MM.1S (cell line): ENCODE results near the gene SNX21.
"Not testable (repeated sequence)": the region's sequence is repeated elsewhere in the genome, so short reads cannot be mapped to it uniquely, and the experiment has no call there.

Experiments used
- DNase-seq: peaks from one replicate; pipeline ENCODE4 v3.0.0-alpha.2; 2015
- H2AFZ ChIP-seq: fragments of 300-600 bp; sonication (generic); 2 replicates; pipeline ENCODE4 v1.6.0; 2016; ENCODE audit warnings: antibody characterized with exemption, low read length
- H3F3A ChIP-seq: fragments of 300-600 bp; sonication (generic); 2 replicates; pipeline ENCODE4 v1.6.1; 2016; ENCODE audit warnings: mild to moderate bottlenecking, antibody characterized with exemption, low read length, moderate library complexity, mixed read lengths; ENCODE audit not compliant: insufficient read depth
- H3K27ac ChIP-seq: fragments of 300-600 bp; sonication (generic); 2 replicates; pipeline ENCODE4 v1.5.1; 2016; ENCODE audit warnings: mild to moderate bottlenecking, low read length
- H3K27me3 ChIP-seq: fragments of 300-600 bp; sonication (generic); replicated peaks from 2 replicates; pipeline ENCODE4 v1.6.0; 2016; ENCODE audit warnings: low read length; ENCODE audit not compliant: insufficient read depth
- H3K36me3 ChIP-seq: fragments of 300-600 bp; sonication (generic); replicated peaks from 2 replicates; pipeline ENCODE4 v1.6.1; 2016; ENCODE audit warnings: mild to moderate bottlenecking, low read length, mixed read lengths; ENCODE audit not compliant: insufficient read depth
- H3K4me1 ChIP-seq: fragments of 300-600 bp; sonication (generic); 2 replicates; pipeline ENCODE4 v1.6.1; 2016; ENCODE audit warnings: low read length, mixed read lengths
- H3K4me2 ChIP-seq: fragments of 300-600 bp; sonication (generic); 2 replicates; pipeline ENCODE4 v1.6.0; 2016; ENCODE audit warnings: low read depth, low read length
- H3K4me3 ChIP-seq: fragments of 300-600 bp; sonication (generic); 2 replicates; pipeline ENCODE4 v1.5.1; 2016; ENCODE audit warnings: low read length, mixed read lengths
- H3K79me2 ChIP-seq: fragments of 300-600 bp; sonication (generic); 2 replicates; pipeline ENCODE4 v1.6.1; 2016; ENCODE audit warnings: mixed run types, low read length, mixed read lengths
- H3K9ac ChIP-seq: fragments of 300-600 bp; sonication (generic); 2 replicates; pipeline ENCODE4 v1.6.1; 2016; ENCODE audit warnings: low read length, mixed read lengths
- H3K9me2 ChIP-seq: fragments of 300-600 bp; sonication (generic); replicated peaks from 2 replicates; pipeline ENCODE4 v1.6.1; 2016; ENCODE audit warnings: mild to moderate bottlenecking, low read length, mixed read lengths; ENCODE audit not compliant: insufficient read depth
- H3K9me3 ChIP-seq: fragments of 300-600 bp; sonication (generic); replicated peaks from 2 replicates; pipeline ENCODE4 v1.6.1; 2016; ENCODE audit warnings: mild to moderate bottlenecking, low read length, mixed read lengths; ENCODE audit not compliant: insufficient read depth
- H4K20me1 ChIP-seq: fragments of 300-600 bp; sonication (generic); 2 replicates; pipeline ENCODE4 v1.6.1; 2016; ENCODE audit warnings: mild to moderate bottlenecking, low read length, moderate library complexity, mixed read lengths; ENCODE audit not compliant: insufficient read depth
- EZH2 ChIP-seq: fragments of 300-600 bp; sonication (generic); optimal IDR thresholded peaks from 2 replicates; pipeline ENCODE3; 2017; ENCODE audit warnings: low read depth, mild to moderate bottlenecking, antibody characterized with exemption, low read length, mixed read lengths
- EZH2phosphoT487 ChIP-seq: fragments of 300-600 bp; sonication (generic); IDR thresholded peaks from 2 replicates; pipeline ENCODE4 v1.6.1; 2018; ENCODE audit warnings: antibody characterized with exemption, low read length
- TF ChIP-seq, protein P1 (sequence below): fragments of 300-600 bp; sonication (generic); IDR thresholded peaks from 2 replicates; pipeline ENCODE4 v1.5.1; 2016; ENCODE audit warnings: antibody characterized with exemption, low read length, mixed read lengths

SNX21 gene

GRCh38 chr20:45873409-45874103 lies 40.0 kb downstream of the SNX21 start:
- Histone ChIP-seq H3F3A (no peaks in the 10 kb centered on the region), H3K9ac (no peak overlapping the region), H2AFZ (no peak overlapping the region), H3K9me3 (no peaks in the 10 kb centered on the region), H3K36me3 (no peaks in the 10 kb centered on the region), H4K20me1 (no peaks in the 10 kb centered on the region), H3K9me2 (no peaks in the 10 kb centered on the region), H3K4me2 (no peak overlapping the region), H3K4me3 (no peak overlapping the region), H3K27ac (no peak overlapping the region), H3K4me1 (no peaks in the 10 kb centered on the region), H3K79me2 (no peaks in the 10 kb centered on the region), H3K27me3 (no peaks in the 10 kb centered on the region)
- TF ChIP-seq EZH2phosphoT487 = no peak
- TF ChIP-seq, protein P1, sequence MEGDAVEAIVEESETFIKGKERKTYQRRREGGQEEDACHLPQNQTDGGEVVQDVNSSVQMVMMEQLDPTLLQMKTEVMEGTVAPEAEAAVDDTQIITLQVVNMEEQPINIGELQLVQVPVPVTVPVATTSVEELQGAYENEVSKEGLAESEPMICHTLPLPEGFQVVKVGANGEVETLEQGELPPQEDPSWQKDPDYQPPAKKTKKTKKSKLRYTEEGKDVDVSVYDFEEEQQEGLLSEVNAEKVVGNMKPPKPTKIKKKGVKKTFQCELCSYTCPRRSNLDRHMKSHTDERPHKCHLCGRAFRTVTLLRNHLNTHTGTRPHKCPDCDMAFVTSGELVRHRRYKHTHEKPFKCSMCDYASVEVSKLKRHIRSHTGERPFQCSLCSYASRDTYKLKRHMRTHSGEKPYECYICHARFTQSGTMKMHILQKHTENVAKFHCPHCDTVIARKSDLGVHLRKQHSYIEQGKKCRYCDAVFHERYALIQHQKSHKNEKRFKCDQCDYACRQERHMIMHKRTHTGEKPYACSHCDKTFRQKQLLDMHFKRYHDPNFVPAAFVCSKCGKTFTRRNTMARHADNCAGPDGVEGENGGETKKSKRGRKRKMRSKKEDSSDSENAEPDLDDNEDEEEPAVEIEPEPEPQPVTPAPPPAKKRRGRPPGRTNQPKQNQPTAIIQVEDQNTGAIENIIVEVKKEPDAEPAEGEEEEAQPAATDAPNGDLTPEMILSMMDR = no peak
- TF ChIP-seq EZH2 = no peak
- no peak for DNase-seq

DNA sequence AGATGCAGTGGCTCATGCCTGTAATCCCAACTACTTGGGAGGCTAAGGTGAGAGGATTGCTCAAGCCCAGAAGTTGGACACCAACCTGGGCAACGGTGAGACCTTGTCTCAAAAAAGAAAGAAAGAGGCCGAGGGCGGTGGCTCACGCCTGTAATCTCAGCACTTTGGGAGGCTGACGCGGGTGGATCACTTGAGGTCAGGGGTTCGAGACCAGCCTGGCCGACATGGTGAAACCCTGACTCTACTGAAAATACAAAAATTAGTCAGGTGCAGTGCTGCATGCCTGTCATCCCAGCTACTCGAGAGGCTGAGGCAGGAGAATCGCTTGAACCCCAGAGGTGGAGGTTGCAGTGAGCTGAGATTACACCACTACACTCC lies 40.5 kb downstream of the SNX21 start:
- not testable (repeated sequence) for H3K79me2 ChIP-seq, H3K36me3 ChIP-seq, H3K9me3 ChIP-seq, H3K4me2 ChIP-seq, H3K9me2 ChIP-seq, H3F3A ChIP-seq, H3K4me3 ChIP-seq, H4K20me1 ChIP-seq, H3K27ac ChIP-seq, H3K9ac ChIP-seq, DNase-seq, H3K4me1 ChIP-seq, H3K27me3 ChIP-seq, H2AFZ ChIP-seq

DNA sequence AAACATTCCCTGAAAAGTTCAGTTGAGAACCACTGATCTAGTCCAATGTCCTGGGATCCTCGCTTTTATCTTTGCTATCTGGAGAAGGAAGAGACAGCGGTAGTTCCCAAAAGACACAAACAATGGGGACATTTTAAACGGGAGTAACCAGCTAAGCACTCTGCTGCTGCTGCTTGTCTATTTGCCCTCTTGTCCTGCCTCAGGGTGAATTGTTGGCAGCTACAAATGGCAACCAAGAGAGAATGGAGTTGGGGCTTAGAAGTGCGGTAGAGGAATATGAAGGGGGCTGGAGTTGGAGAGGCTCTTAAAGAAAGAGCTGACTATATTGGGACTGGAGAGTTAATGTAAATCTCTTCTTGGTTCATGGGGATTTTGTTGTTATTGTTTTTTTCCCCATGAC lies 41.0 kb downstream of the SNX21 start:
- TF ChIP-seq, protein P1 = no peak
- no peak for TF ChIP-seq EZH2
- TF ChIP-seq EZH2phosphoT487 = no peak
- no peaks in the 10 kb centered on the region for H3K79me2 ChIP-seq
- H3K27me3 ChIP-seq = no peaks in the 10 kb centered on the region
- H3K36me3 ChIP-seq = no peaks in the 10 kb centered on the region
- H3F3A ChIP-seq = no peaks in the 10 kb centered on the region
- no peak overlapping the region for H3K4me2 ChIP-seq
- H3K27ac ChIP-seq = no peak overlapping the region
- no peaks in the 10 kb centered on the region for H4K20me1 ChIP-seq
- H3K9me3 ChIP-seq = no peaks in the 10 kb centered on the region
- H3K9ac ChIP-seq = no peak overlapping the region
- no peak overlapping the region for H2AFZ ChIP-seq
- H3K9me2 ChIP-seq = no peaks in the 10 kb centered on the region
- no peaks in the 10 kb centered on the region for H3K4me1 ChIP-seq
- H3K4me3 ChIP-seq = no peak overlapping the region
- DNase-seq = no peak

DNA sequence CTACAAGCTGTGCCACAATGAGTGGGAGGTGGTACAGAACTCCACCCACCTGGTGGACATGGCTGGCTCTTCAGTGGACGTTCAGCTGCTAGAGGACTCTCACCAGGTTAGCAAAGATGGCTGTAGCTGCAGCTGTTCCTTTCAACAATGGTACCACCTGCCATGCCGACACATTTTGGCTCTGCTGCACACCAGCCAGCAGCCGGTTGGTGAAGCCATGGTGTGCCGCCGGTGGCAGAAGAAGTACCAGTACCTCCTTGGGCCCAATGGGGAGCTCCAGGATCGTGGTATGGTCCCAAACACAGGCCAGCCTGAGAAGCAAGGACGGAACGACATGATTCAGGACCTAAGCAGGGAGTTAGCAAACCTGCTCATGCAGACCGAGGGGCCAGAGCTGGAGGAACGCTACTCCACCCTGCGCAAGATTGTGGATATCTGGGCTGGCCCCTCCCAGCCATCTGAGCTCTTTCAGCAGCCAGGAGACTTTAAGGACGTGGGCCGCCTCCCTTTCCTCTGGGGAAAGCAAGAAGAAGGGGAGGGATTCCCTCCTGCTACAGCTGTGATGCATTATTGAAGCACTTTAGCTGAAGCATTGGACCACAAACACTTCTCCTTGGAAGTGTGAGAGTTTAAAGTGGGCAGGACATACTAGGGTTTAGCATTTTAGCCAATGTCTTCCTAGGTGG lies 44.6 kb downstream of the SNX21 start:
- H3K27ac ChIP-seq = no peak overlapping the region
- H2AFZ ChIP-seq = no peak overlapping the region
- H3K4me2 ChIP-seq = no peak overlapping the region
- no peaks in the 10 kb centered on the region for H3K9me3 ChIP-seq
- no peak overlapping the region for H3K4me3 ChIP-seq
- no peaks in the 10 kb centered on the region for H4K20me1 ChIP-seq
- H3F3A ChIP-seq = no peaks in the 10 kb centered on the region
- H3K36me3 ChIP-seq = no peaks in the 10 kb centered on the region
- TF ChIP-seq EZH2 (no peak), EZH2phosphoT487 (no peak)
- TF ChIP-seq, protein P1 = no peak
- no peaks in the 10 kb centered on the region for H3K4me1 ChIP-seq
- no peak for DNase-seq
- H3K9ac ChIP-seq = no peak overlapping the region
- no peaks in the 10 kb centered on the region for H3K27me3 ChIP-seq
- H3K79me2 ChIP-seq = peaks cover 14% of the 10 kb centered on the region
- no peaks in the 10 kb centered on the region for H3K9me2 ChIP-seq
